ENCODE measurements around the gene PHF11.

- TF ChIP-seq MYNN (tag by site-specific recombination; IDR thresholded peaks at IDR 0.05; ENCODE audit: borderline replicate concordance) (no peak), FEZF1 (tag by site-specific recombination; IDR thresholded peaks at IDR 0.05) (no peak), ZNF664 (tag by site-specific recombination; IDR thresholded peaks at IDR 0.05) (no peak), ZBTB20 (tag by site-specific recombination; IDR thresholded peaks at IDR 0.05) (no peak)
- TF ChIP-seq, protein P1, sequence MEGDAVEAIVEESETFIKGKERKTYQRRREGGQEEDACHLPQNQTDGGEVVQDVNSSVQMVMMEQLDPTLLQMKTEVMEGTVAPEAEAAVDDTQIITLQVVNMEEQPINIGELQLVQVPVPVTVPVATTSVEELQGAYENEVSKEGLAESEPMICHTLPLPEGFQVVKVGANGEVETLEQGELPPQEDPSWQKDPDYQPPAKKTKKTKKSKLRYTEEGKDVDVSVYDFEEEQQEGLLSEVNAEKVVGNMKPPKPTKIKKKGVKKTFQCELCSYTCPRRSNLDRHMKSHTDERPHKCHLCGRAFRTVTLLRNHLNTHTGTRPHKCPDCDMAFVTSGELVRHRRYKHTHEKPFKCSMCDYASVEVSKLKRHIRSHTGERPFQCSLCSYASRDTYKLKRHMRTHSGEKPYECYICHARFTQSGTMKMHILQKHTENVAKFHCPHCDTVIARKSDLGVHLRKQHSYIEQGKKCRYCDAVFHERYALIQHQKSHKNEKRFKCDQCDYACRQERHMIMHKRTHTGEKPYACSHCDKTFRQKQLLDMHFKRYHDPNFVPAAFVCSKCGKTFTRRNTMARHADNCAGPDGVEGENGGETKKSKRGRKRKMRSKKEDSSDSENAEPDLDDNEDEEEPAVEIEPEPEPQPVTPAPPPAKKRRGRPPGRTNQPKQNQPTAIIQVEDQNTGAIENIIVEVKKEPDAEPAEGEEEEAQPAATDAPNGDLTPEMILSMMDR (tag by site-specific recombination; IDR thresholded peaks at IDR 0.05): no peak
Measured at GRCh38 chr13:49538404-49538803, 42.7 kb downstream of the PHF11 start.
